Gastroesophageal sphincter (tissue), 4 donors: Measurements from ENCODE around the gene PDE1C. TPM values are rescaled to one million over a fixed set of nuclear protein-coding genes. Genes with fewer than 3 reads are reported as not detected.

Experiments used
- ATAC-seq: fragments of 150-250 bp; one replicate; pipeline ENCODE4 v1.9.1; 2016; ENCODE audit warnings: mild to moderate bottlenecking, moderate library complexity
- H3K27ac ChIP-seq, 4 donors: fragments of 200-600 bp; sonication (generic) in 3 of 4; 1 replicate in 3 of 4; 2 replicates in 1 of 4; pipeline ENCODE4 v1.5.1; 2016 to 2019
- H3K27me3 ChIP-seq: fragments of 200-600 bp; sonication (generic); one replicate; pipeline ENCODE4 v1.5.1; 2019
- H3K36me3 ChIP-seq, 2 donors: fragments of 200-600 bp; sonication (generic); one replicate each; pipeline ENCODE4 v1.5.1; 2019; ENCODE audit warnings: control low read depth in 1 of 2
- H3K4me1 ChIP-seq, 3 donors: fragments of 200-600 bp; sonication (generic); 1 replicate in 2 of 3; 2 replicates in 1 of 3; pipeline ENCODE4 v1.5.1; 2016 to 2019; ENCODE audit warnings: control low read depth in 2 of 3
- H3K4me3 ChIP-seq, 2 donors: fragments of 200-600 bp; sonication (generic); one replicate each; pipeline ENCODE4 v1.5.1; 2019; ENCODE audit warnings: mild to moderate bottlenecking in 1 of 2, moderate library complexity in 1 of 2
- H3K9me3 ChIP-seq, 3 donors: fragments of 200-600 bp; sonication (generic); one replicate each; pipeline ENCODE4 v1.5.1; 2017 to 2019; ENCODE audit warnings: control low read depth in 2 of 3
- EP300 ChIP-seq: sonication (generic); formaldehyde crosslinking; IDR thresholded peaks from one replicate; pipeline ENCODE4 v1.6.1; 2017; ENCODE audit warnings: antibody characterized with exemption, mild to moderate bottlenecking
- POLR2A ChIP-seq, 2 donors: fragments of 450-650 bp; IDR thresholded peaks; one replicate each; pipeline ENCODE4 v1.6.1; 2017; ENCODE audit warnings: antibody characterized with exemption in 2 of 2, mild to moderate bottlenecking in 2 of 2, moderate library complexity in 1 of 2
- POLR2AphosphoS5 ChIP-seq: sonication (generic); formaldehyde crosslinking; IDR thresholded peaks from one replicate; pipeline ENCODE4 v1.6.1; 2017; ENCODE audit warnings: antibody characterized with exemption
- WGBS, 2 donors: methylation state at CpG; one replicate each; pipeline ENCODE4 v1.1.5; 2018; ENCODE audit warnings: low coverage in 1 of 2; 5-methylcytosine and 5-hydroxymethylcytosine counted together
- total RNA-seq, 4 donors: library from RNA; depleted of rRNA; stranded (reverse); fragments of >200 nt; gene quantifications; one replicate each; pipeline ENCODE4 v1.1.0, GENCODE V29; 2016
- TF ChIP-seq, protein P1 (sequence below), 4 experiments: fragments of 200-600 bp in 2 of 4; fragments of 450-650 bp in 2 of 4; sonication (generic) in 1 of 4; IDR thresholded peaks; one replicate each; pipeline ENCODE4 v1.5.1; 2017 to 2019; ENCODE audit warnings: antibody characterized with exemption in 4 of 4, mild to moderate bottlenecking in 2 of 4, moderate library complexity in 2 of 4

The PDE1C gene
- total RNA-seq, 4 donors from 2014 or later, result 17.2 to 28.8 (median 21.7) TPM

DNA sequence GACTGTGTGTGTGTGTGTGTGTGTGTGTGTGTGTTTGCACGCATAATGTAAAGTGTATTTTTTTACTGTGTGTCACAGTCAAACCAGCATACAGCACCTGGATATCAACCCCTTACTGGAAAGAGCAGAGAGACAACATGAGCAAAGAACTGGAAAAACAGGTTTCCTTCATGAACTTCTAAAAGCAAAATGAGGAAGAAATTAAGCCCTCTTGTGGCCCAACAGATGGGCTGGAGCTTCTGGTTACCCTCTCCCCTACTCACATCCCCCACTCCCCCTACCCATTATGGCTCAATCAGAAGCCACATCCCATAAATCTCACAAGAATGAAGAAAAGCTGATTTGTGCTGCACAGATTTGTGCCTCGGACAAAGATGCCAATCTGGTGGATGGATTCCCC lies 36.2 kb downstream of the PDE1C start:
- Histone ChIP-seq H3K36me3 (no peaks in the 10 kb centered on the region), H3K27me3 (no peaks in the 10 kb centered on the region), H3K4me3 (no peak overlapping the region), H3K9me3 (no peaks in the 10 kb centered on the region), H3K4me1 (no peaks in the 10 kb centered on the region), H3K27ac (no peak overlapping the region)
- no peak for ATAC-seq
- TF ChIP-seq EP300, result no peak
- TF ChIP-seq, protein P1, sequence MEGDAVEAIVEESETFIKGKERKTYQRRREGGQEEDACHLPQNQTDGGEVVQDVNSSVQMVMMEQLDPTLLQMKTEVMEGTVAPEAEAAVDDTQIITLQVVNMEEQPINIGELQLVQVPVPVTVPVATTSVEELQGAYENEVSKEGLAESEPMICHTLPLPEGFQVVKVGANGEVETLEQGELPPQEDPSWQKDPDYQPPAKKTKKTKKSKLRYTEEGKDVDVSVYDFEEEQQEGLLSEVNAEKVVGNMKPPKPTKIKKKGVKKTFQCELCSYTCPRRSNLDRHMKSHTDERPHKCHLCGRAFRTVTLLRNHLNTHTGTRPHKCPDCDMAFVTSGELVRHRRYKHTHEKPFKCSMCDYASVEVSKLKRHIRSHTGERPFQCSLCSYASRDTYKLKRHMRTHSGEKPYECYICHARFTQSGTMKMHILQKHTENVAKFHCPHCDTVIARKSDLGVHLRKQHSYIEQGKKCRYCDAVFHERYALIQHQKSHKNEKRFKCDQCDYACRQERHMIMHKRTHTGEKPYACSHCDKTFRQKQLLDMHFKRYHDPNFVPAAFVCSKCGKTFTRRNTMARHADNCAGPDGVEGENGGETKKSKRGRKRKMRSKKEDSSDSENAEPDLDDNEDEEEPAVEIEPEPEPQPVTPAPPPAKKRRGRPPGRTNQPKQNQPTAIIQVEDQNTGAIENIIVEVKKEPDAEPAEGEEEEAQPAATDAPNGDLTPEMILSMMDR (IDR thresholded peaks at IDR 0.05), result no peak
- no peak for TF ChIP-seq POLR2AphosphoS5
- TF ChIP-seq POLR2A (IDR thresholded peaks at IDR 0.05), result no peak
- 88 to 100% methylated on average over 2 of the region's 2 CpGs for WGBS, 2 donors

DNA sequence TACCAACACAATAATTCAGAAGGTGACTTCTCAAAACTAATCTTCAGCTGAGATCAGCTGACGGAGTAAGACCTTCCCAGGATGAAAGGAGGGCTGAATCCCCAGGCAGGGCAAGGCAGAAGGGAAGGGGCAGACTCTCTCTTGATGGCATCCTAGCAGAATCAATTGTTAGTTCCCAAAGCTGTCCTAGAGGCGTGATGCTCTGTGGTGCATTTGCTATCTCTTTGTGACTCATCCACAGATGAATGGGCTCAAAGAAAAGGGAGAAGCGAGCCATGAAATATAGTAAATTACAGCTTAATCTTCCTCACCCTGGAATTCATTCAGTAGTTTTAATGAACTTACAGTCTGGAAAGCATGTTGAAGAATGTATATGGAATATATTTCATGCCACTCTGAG lies 37.2 kb downstream of the PDE1C start:
- no peak for ATAC-seq
- no peaks in the 10 kb centered on the region for H3K9me3 ChIP-seq
- H3K27ac ChIP-seq, result no peak overlapping the region
- H3K4me3 ChIP-seq, result no peak overlapping the region
- no peaks in the 10 kb centered on the region for H3K4me1 ChIP-seq
- 67% methylated on average over 3 of the region's 3 CpGs; no CpG with 5 or more reads in 1 of the 2 donors for WGBS, 2 donors
- TF ChIP-seq POLR2AphosphoS5, result no peak
- TF ChIP-seq POLR2A (IDR thresholded peaks at IDR 0.05), result no peak
- no peak for TF ChIP-seq EP300
- TF ChIP-seq, protein P1 (IDR thresholded peaks at IDR 0.05), result no peak
- H3K36me3 ChIP-seq, result no peaks in the 10 kb centered on the region
- no peaks in the 10 kb centered on the region for H3K27me3 ChIP-seq

DNA sequence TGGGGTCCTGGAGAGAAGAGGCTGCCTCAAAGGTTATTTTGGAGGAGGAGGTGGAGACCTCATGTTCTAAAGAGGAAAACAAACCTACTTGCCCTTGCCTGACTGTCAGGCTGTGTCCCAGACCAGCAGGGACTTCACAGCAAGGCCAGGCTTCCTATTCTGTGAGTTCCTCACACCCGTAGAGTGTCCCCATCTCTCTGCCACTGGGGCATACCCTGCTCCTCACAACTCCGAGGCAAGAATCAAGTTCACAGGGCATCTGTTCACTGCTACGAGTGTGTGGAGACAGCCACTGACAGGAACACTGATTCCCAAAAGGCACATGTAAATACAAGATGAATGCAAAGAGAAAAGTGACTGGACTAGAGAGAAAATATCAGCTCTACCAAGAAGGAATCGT lies 38.0 kb downstream of the PDE1C start:
- Histone ChIP-seq H3K27me3 (no peaks in the 10 kb centered on the region), H3K36me3 (no peaks in the 10 kb centered on the region), H3K4me3 (no peak overlapping the region), H3K27ac (no peak overlapping the region), H3K4me1 (no peaks in the 10 kb centered on the region), H3K9me3 (no peaks in the 10 kb centered on the region)
- TF ChIP-seq POLR2AphosphoS5 (no peak), POLR2A (IDR thresholded peaks at IDR 0.05) (no peak), EP300 (no peak)
- TF ChIP-seq, protein P1 (IDR thresholded peaks at IDR 0.05), result no peak
- 72% methylated on average over 4 of the region's 4 CpGs; no CpG with 5 or more reads in 1 of the 2 donors for WGBS, 2 donors
- ATAC-seq, result no peak

DNA sequence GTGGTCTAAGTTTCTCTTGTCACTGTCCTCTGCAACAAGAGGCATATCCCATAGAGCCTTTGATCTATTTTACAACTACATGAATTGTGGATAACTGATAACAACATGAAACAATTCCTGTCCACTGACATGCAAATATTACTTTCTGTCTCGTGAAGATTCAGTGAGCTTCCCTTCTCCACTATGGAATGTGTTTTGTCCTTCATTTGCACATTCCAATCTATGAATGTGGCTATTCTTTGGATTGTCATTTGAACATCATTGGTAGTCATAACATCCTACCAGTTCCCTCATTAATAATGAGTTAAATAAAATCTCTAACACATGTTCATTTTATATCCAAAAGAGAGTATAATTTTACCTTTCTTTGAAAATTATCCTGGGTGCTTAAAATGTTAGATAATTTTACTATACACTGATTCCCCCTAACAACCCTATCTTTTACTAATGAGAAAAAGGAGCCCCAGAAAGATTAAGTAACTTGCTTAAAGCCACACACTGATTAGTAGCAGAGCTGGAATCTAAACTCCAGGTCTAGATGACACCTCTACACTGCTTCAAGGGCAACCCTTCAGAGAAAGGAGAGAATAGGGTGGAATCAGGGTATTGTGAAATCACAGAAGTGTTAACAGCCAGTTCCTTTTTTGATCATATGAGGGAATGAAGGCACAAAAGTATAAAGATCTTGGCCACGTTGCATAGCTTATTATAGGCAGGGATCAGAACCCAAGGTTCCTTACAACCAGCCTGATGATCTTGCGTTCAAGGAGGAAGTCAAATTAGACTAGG lies 39.1 kb downstream of the PDE1C start:
- 75 to 76% methylated on average over 3 of the region's 3 CpGs for WGBS, 2 donors
- no peak for TF ChIP-seq POLR2A (IDR thresholded peaks at IDR 0.05)
- TF ChIP-seq, protein P1 (IDR thresholded peaks at IDR 0.05), result no peak
- TF ChIP-seq POLR2AphosphoS5, result no peak
- TF ChIP-seq EP300, result no peak
- Histone ChIP-seq H3K4me1 (no peaks in the 10 kb centered on the region), H3K36me3 (no peaks in the 10 kb centered on the region), H3K27ac (no peak overlapping the region), H3K9me3 (no peaks in the 10 kb centered on the region), H3K27me3 (no peaks in the 10 kb centered on the region), H3K4me3 (no peak overlapping the region)
- no peak for ATAC-seq

- Histone ChIP-seq H3K36me3 (no peaks in the 10 kb centered on the region), H3K9me3 (no peaks in the 10 kb centered on the region), H3K4me1 (peaks cover 0 to 6% (median 0%) of the 10 kb centered on the region in 3 donors), H3K27me3 (no peaks in the 10 kb centered on the region), H3K4me3 (no peak overlapping the region), H3K27ac (no peak overlapping the region)
- TF ChIP-seq, protein P1 (IDR thresholded peaks at IDR 0.05), result no peak
- TF ChIP-seq EP300 (no peak), POLR2A (IDR thresholded peaks at IDR 0.05) (no peak), POLR2AphosphoS5 (no peak)
- 87 to 90% methylated on average over 3 to 4 of the region's 5 CpGs for WGBS, 2 donors
- ATAC-seq, result no peak
Observed at GRCh38 chr7:32026083-32026425, 44.2 kb downstream of the PDE1C start.
